ENCODE measurements around the gene NEBL. TPM values are rescaled to one million over a fixed set of nuclear protein-coding genes. Genes with fewer than 3 reads are reported as not detected.

Gene NEBL
- total RNA-seq, 2 experiments from 2014 or later: 0.07 to 0.34 TPM

DNA sequence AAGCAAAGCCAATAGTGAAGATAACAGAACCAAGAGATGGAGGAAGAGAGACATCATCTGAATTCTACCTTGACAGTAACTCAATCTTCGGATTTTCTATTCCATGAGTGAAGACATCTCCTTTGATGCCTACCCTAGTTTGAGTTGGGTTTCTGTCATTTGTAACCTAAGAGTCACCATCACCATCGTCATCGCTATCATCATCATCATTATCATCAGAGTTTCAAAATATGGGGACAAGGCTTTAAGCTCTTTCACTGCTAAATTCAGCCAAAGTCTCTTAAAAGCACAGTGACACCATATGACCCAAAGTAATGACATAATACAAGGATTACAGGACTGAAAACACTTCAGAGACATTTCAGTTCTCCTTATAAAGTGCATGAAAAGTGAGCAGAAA is 57.2 kb downstream of the NEBL start:
- no peak for DNase-seq
- ATAC-seq: no peak
- H3K4me1 Mint-ChIP-seq (ENCODE audit: low read depth): no peaks in the 10 kb centered on the region
- no peak overlapping the region for H3K27ac Mint-ChIP-seq
- intact Hi-C loops (cut with micrococcal nuclease): no loop called here
- no peak overlapping the region for H3K4me3 Mint-ChIP-seq
- H3K27me3 Mint-ChIP-seq: no peaks in the 10 kb centered on the region
- ChIA-PET CTCF (interaction anchor here (1.2 kb wide), 1 partner anchor 14 kb away, joined by 3 read pairs; no protein-coding TSS in a partner anchor), POLR2A (no interaction called here)
- no peaks in the 10 kb centered on the region for H3K36me3 Mint-ChIP-seq (ENCODE audit: low read depth)
- TF ChIP-seq, protein P1, sequence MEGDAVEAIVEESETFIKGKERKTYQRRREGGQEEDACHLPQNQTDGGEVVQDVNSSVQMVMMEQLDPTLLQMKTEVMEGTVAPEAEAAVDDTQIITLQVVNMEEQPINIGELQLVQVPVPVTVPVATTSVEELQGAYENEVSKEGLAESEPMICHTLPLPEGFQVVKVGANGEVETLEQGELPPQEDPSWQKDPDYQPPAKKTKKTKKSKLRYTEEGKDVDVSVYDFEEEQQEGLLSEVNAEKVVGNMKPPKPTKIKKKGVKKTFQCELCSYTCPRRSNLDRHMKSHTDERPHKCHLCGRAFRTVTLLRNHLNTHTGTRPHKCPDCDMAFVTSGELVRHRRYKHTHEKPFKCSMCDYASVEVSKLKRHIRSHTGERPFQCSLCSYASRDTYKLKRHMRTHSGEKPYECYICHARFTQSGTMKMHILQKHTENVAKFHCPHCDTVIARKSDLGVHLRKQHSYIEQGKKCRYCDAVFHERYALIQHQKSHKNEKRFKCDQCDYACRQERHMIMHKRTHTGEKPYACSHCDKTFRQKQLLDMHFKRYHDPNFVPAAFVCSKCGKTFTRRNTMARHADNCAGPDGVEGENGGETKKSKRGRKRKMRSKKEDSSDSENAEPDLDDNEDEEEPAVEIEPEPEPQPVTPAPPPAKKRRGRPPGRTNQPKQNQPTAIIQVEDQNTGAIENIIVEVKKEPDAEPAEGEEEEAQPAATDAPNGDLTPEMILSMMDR (IDR thresholded peaks at IDR 0.05): no peak
- peaks cover 7% of the 10 kb centered on the region for H3K9me3 Mint-ChIP-seq

DNA sequence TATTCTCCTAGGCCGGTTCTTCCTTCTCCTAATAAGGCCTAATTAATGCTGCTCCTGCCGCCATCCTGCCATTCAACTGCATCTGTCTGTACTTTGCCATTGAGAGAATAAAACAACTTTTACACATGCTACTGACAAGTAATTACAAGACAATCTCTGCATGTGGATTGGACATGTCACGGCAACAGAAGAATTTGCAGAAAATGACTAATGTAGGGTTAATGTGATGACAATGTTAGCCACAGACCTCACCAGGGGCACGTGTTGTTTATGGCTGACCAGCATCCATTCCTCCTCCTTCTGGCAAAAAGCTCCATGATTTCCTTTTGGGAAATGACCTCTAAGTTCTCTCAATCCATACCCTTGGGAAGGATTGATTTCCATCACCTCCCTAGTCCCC is 58.0 kb downstream of the NEBL start:
- Mint-ChIP-seq H3K27me3 (no peaks in the 10 kb centered on the region), H3K4me1 (ENCODE audit: low read depth) (no peaks in the 10 kb centered on the region), H3K27ac (no peak overlapping the region), H3K36me3 (ENCODE audit: low read depth) (no peaks in the 10 kb centered on the region), H3K4me3 (no peak overlapping the region), H3K9me3 (peaks cover 7% of the 10 kb centered on the region)
- intact Hi-C loops (cut with micrococcal nuclease): no loop called here
- DNase-seq (no peak), ATAC-seq (no peak)
- POLR2A ChIA-PET: no interaction called here
- CTCF ChIA-PET: no interaction called here
- TF ChIP-seq, protein P1 (IDR thresholded peaks at IDR 0.05): no peak

DNA sequence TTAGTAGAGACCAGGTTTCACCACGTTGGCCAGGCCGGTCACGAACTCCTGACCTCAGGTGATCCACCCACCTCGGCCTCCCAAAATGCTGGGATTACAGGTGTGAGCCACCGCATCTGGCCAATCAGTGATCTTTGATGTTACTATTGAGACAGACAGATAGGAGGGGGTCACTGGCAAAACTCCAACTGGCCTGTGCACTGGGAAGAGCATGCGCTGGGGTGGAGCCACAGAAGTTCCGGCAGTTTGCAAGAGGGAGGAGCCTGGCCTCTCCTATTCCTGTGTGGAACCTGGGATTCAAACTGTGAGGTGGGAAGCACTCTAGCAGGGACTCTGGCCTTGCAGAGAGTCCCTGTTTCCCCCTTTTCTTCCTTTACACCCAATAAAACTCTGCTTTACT is 60.7 kb downstream of the NEBL start:
- DNase-seq (no peak), ATAC-seq (no peak)
- intact Hi-C loops (cut with micrococcal nuclease): no loop called here
- no peak overlapping the region for H3K4me3 Mint-ChIP-seq
- peaks cover 4% of the 10 kb centered on the region for H3K9me3 Mint-ChIP-seq
- ChIA-PET POLR2A (no interaction called here), CTCF (no interaction called here)
- H3K27me3 Mint-ChIP-seq: no peaks in the 10 kb centered on the region
- H3K36me3 Mint-ChIP-seq (ENCODE audit: low read depth): no peaks in the 10 kb centered on the region
- H3K27ac Mint-ChIP-seq: no peak overlapping the region
- TF ChIP-seq, protein P1 (IDR thresholded peaks at IDR 0.05): no peak
- H3K4me1 Mint-ChIP-seq (ENCODE audit: low read depth): no peaks in the 10 kb centered on the region

DNA sequence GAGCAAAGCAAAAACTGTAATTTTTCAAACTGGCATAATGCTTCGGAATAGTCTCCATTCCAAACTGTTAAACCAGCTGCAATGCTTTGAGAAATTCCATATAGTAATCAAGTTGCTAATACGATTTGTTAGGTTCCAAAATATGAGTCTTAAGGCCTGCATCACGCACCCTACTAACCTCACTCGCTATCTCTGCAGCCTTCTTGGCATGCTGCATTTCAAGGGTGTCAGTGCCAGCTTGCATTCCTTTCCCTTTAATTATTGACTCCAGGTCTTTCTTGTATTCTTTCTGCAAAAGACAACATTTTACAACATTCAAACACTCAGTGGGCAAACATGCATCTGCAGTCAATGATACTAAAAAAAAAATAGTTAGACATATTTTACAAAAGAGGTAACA is 61.8 kb downstream of the NEBL start:
- H3K36me3 Mint-ChIP-seq (ENCODE audit: low read depth): no peaks in the 10 kb centered on the region
- no peaks in the 10 kb centered on the region for H3K27me3 Mint-ChIP-seq
- H3K27ac Mint-ChIP-seq: no peak overlapping the region
- ATAC-seq (no peak), DNase-seq (no peak)
- POLR2A ChIA-PET: no interaction called here
- H3K4me1 Mint-ChIP-seq (ENCODE audit: low read depth): no peaks in the 10 kb centered on the region
- CTCF ChIA-PET: interaction anchor here (0.7 kb wide), 1 partner anchor 197 kb away, joined by 3 read pairs; no protein-coding TSS in a partner anchor
- TF ChIP-seq, protein P1 (IDR thresholded peaks at IDR 0.05): no peak
- H3K4me3 Mint-ChIP-seq: no peak overlapping the region
- intact Hi-C loops (cut with micrococcal nuclease): no loop called here
- H3K9me3 Mint-ChIP-seq: peaks cover 5% of the 10 kb centered on the region

DNA sequence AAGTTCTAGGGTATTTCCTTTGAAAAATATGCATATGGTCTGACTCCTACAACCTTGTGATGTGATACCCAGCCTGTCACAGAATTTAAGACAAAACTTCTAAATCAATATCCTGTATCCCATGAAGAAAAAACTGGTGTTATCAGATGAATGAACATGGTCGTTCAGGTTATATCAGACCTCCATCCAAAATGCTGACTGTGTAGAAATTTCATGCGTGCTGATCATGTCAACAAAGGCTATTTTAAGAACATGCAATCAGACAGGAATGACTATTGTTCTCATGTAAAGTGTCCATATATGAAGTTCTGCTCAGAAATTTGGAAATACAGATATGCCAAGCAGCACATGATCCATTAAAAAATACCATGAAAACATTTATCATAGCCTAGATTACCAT is 62.3 kb downstream of the NEBL start:
- Mint-ChIP-seq H3K9me3 (peaks cover 5% of the 10 kb centered on the region), H3K27ac (no peak overlapping the region), H3K4me3 (no peak overlapping the region), H3K27me3 (no peaks in the 10 kb centered on the region), H3K36me3 (ENCODE audit: low read depth) (no peaks in the 10 kb centered on the region), H3K4me1 (ENCODE audit: low read depth) (no peaks in the 10 kb centered on the region)
- ChIA-PET POLR2A (no interaction called here), CTCF (no interaction called here)
- DNase-seq: no peak
- TF ChIP-seq, protein P1 (IDR thresholded peaks at IDR 0.05): no peak
- no peak for ATAC-seq
- intact Hi-C loops (cut with micrococcal nuclease): no loop called here
